GM18520 (cell line): ENCODE results near the gene ADGRF3.
"Not testable (repeated sequence)": the region's sequence is repeated elsewhere in the genome, so short reads cannot be mapped to it uniquely, and the experiment has no call there.

ENCODE experiments used
- ATAC-seq: cut with Tn5 transposase; IDR thresholded peaks from one replicate; pipeline ENCODE4 v1.9.1; 2021; ENCODE audit not compliant: unreplicated experiment

The ADGRF3 gene

DNA sequence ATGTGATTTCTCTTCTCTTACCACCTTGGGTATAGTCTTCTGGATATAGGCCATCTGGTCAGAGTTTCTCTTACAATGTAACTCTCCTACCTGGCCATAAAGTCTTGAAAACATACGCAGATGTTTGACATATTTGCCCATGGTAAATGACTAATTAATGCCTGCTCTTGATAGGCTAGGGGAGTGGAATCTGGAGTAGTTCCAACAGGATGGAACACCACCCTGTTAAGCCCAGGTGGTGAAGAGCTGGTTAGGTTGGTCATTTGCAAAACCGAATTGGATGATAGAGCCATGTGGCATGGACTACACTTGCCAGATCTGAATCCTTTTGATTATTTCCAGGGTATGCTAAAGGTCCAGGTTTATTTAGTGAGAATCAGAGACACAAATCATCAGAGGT, 65.4 kb downstream of the ADGRF3 start:
- no peak for ATAC-seq

DNA sequence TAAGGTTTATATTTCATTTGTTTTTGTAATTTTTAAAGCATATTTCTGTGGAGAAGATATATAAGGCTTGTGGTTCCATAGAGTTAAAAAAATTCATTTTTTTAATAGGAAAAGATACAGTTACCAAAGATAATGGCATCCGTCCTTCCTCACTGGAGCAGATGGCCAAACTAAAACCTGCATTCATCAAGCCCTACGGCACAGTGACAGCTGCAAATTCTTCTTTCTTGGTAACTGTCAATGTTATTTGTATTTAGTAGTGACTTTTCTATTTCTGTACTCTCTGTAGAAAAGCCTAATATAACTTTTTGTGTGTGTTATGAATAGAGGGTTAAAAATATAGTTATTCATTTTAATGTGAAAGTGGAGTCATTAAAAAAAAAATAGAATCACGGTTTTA, 66.7 kb downstream of the ADGRF3 start:
- no peak for ATAC-seq

DNA sequence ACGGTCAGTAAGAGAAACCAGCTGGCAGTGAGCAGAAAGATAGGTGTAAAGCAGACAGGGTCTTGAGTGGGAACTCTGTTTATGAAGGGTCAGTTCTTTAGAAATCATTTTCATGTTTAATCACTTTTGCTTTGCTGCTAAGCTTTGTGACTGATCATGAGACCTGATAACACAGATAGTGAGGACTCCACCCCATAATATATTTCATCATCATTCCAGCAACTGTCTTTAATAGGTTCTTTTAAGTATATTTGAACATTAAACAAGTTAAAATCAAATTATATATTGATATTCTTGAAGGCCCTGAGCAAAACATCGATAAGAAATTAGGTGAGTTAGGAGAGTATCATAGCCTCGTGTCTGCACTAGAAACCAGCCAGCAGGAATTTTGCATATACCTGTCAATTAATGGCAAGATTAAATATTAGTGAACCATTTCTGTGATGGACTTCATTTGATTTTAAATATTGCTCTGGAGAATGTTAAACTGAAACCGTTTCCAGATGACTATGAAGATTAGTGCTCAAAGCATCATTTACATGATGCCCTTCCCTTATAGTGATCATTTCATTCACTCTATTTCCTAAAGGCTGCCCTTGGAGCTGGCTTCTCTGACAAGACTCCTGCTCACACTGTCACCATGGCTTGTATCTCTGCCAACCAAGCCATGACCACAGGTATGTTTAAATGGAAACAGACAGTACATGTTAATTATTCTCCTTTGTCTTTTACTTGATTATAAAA, 69.9 kb downstream of the ADGRF3 start:
- no peak for ATAC-seq

DNA sequence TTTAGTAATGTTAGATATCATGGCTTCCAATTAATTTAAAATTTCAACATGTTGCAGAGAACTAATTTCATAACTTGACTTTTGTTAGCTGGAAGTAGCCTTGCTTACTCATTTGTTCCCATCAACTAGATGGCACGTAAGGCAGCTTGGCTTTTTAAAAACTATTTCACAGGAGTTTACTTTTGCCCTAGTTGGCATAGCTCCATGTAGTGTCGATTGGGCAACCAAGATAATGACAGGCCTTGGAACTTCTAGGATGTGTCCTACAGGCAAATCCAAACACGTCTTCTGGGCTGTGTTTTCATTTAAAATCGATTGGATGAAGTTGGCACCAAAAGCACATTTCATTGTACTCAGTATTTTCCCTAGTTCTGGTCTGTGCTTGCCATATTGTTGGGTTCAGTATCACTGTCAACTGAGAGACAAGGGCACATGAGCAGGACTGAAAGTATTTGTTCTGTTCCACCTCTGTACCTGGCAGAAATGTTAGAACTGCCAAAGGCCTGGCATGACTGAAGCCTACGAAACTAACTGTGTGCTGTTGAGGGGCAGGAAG, 72.5 kb downstream of the ADGRF3 start:
- no peak for ATAC-seq

DNA sequence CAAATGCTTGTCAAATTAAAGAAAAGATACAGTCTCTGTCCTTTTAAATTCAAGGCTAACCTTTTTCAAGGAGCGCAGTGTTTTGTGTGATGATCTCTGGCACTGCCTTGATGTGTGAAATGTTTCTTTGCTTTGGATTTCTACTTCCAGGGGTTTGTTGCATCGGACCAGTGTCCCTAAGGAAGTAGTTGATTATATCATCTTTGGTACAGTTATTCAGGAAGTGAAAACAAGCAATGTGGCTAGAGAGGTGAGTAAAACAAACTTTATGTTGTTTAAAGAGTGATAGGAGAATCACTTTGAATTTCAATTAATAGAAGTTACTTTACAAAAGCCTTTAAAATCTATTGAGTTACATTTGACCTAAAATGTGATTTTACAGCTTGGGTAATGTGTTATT, 73.1 kb downstream of the ADGRF3 start:
- no peak for ATAC-seq

DNA sequence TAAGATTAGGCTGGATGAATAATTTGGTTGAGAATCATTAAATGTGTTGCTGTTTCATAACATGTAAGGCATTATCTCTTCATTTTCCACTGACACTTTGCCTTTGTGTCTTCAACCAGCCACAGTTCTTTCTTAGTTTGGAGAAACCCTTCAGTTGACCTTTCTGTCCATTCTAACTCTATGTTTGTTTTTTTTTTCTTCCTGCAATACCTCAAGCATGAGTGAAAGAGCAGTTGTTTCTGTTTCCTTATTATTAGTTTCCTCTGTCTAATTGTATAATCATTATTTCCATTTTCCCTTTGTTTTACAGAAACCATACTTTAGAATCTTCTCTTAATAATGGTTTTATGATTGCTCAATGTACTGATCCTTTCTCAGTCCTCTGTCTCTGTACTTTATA, 76.2 kb downstream of the ADGRF3 start:
- ATAC-seq = no peak

DNA sequence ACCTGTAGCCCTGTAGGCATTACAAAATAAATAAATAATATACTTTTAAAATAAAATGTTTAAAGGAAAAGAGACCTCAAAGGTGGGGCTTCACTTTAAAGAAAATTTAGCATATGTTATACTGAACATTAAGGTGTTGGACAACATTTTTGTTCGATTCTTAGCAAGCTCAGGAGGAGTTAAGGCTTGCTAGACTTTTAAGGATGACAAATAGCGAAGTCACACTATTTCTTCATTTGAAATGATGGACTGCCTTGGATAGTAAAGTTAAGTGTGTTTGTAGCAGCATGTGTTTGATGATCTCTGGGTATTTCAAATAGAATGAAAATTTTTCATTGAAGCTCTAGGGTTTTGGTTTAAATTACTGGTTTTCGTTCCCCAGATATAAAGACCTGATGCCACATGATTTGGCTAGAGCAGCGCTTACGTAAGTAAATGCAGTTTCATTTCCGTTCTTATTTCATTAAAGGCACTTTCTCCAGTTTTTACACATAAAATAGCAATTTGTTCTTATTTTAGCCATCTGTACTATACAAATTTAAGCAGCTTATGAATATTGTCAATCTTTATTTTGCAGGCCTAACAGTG, 76.9 kb downstream of the ADGRF3 start:
- no peak for ATAC-seq

DNA sequence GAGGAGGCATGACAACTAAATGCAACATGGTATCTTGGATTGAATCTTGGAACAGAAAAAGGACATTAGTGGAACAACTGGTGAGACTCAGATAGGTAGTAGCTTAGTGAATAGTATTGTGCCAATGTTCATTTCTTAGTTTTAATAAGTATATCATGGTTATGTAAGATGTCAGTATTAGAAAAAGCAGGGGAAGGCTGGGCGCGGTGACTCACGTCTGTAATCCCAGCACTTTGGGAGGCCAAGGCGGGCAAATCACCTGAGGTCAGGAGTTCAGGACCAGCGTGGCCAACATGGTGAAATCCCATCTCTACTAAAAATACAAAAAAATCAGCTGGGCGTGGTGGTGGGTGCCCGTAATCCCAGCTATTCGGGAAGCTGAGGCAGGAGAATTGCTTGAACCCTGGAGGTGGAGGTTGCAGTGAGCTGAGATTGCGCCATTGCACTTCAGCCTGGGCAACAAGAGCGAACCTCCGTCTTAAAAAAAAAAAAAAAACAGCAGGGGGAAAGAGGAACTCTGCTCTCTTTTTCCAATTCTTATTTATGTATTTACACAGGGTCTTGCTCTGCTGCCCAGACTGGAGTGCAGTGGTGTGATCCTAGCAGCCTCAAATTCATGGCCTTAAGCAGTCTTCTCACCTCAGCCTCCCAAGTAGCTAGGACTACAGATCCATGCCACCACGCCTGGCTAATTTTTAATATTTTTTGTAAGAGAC, 77.8 kb downstream of the ADGRF3 start:
- ATAC-seq = not testable (repeated sequence)

DNA sequence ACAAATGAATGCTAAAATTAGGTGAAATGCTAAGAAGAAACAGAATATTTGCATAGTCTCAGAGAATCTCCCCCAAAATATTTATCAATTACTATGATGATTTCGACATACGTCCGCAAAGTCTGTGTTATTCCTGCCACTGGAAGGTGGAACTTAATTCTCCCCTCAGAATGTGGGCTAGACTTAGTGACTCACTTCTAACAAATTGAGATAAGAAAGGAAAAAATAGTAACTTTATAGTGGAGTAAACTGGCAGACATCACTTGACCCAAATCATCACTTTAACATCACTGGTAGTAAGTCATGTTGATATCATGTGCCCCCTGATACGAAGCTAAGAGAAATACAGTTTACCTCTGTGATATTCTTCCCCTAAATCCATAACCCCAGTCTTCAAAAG, 78.4 kb downstream of the ADGRF3 start:
- ATAC-seq = no peak

DNA sequence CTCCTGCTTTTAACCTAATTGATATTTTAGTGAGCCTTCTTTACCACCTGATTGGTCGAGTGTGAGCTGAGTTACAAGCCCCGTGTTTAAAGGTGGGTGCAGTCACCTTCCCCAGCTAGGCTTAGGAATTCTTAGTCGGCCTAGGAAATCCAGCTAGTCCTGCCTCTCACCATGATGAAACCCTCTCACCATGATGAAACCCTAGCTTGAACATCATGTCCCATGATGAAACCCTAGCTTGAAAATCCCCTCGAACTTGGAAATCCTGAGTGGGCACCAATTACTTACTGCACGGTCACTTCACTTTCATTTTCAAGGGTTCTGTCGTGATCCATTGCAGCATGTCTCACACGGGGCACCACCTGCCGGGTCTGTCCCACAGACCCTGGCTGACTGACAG, 87.8 kb downstream of the ADGRF3 start:
- ATAC-seq = not testable (repeated sequence)
